H9 (cell line): Measurements from ENCODE around the gene CCDC70. TPM values are rescaled to one million over a fixed set of nuclear protein-coding genes. Genes with fewer than 3 reads are reported as not detected.

Source experiments
- DNase-seq: peaks from one replicate; pipeline ENCODE4 v3.0.0-alpha.2; 2017
- H2AFZ ChIP-seq: one replicate; pipeline ENCODE4 v1.6.1; 2013; ENCODE audit warnings: mild to moderate bottlenecking, low read length, control low read depth, moderate library complexity
- H2AK5ac ChIP-seq: 2 replicates; pipeline ENCODE4 v1.6.1; 2013; ENCODE audit warnings: low read length, control low read depth, mixed read lengths; ENCODE audit not compliant: insufficient read length
- H2BK120ac ChIP-seq: one replicate; pipeline ENCODE4 v1.6.1; 2013; ENCODE audit warnings: low read depth, mild to moderate bottlenecking, low read length, control low read depth, inconsistent platforms; ENCODE audit not compliant: poor library complexity, severe bottlenecking
- H2BK12ac ChIP-seq: 2 replicates; pipeline ENCODE4 v1.6.1; 2013; ENCODE audit warnings: low read length, control low read depth, mixed read lengths, low read depth; ENCODE audit not compliant: insufficient read length
- H2BK15ac ChIP-seq: 2 replicates; pipeline ENCODE4 v1.6.1; 2013; ENCODE audit warnings: low read depth, low read length, control low read depth
- H2BK20ac ChIP-seq: one replicate; pipeline ENCODE4 v1.6.1; 2013; ENCODE audit warnings: low read depth, mild to moderate bottlenecking, low read length, control low read depth, inconsistent platforms; ENCODE audit not compliant: poor library complexity, severe bottlenecking
- H2BK5ac ChIP-seq: 2 replicates; pipeline ENCODE4 v1.6.1; 2013; ENCODE audit warnings: low read length, control low read depth, mixed read lengths; ENCODE audit not compliant: insufficient read length
- H3K14ac ChIP-seq: 2 replicates; pipeline ENCODE4 v1.6.1; 2013; ENCODE audit warnings: low read length, control low read depth; ENCODE audit not compliant: insufficient read depth
- H3K18ac ChIP-seq: 2 replicates; pipeline ENCODE4 v1.6.1; 2013; ENCODE audit warnings: low read depth, mild to moderate bottlenecking, mixed read lengths, low read length, control low read depth; ENCODE audit not compliant: insufficient read length
- H3K23ac ChIP-seq: 2 replicates; pipeline ENCODE4 v1.6.1; 2013; ENCODE audit warnings: low read length, control low read depth, mixed read lengths, low read depth; ENCODE audit not compliant: insufficient read length
- H3K23me2 ChIP-seq: 2 replicates; pipeline ENCODE4 v1.6.1; 2013; ENCODE audit warnings: low read depth, mild to moderate bottlenecking, mixed read lengths, low read length, control low read depth; ENCODE audit not compliant: insufficient read length, poor library complexity, severe bottlenecking
- H3K27ac ChIP-seq: 2 replicates; pipeline ENCODE4 v1.5.1; 2013; ENCODE audit warnings: low read length, control low read depth, mixed read lengths, low read depth; ENCODE audit not compliant: insufficient read length
- H3K27me3 ChIP-seq: 2 replicates; pipeline ENCODE4 v1.6.1; 2013; ENCODE audit warnings: low read length, control low read depth, inconsistent platforms; ENCODE audit not compliant: insufficient read depth
- H3K4ac ChIP-seq: 2 replicates; pipeline ENCODE4 v1.6.1; 2013; ENCODE audit warnings: low read depth, mild to moderate bottlenecking, control low read depth, inconsistent platforms, low read length, moderate library complexity
- H3K4me1 ChIP-seq: 2 replicates; pipeline ENCODE4 v1.6.1; 2013; ENCODE audit warnings: low read length, control low read depth, inconsistent platforms; ENCODE audit not compliant: insufficient read depth
- H3K4me2 ChIP-seq: 2 replicates; pipeline ENCODE4 v1.6.1; 2013; ENCODE audit warnings: low read length, control low read depth, mixed read lengths; ENCODE audit not compliant: insufficient read length, insufficient read depth
- H3K56ac ChIP-seq: 2 replicates; pipeline ENCODE4 v1.6.1; 2013; ENCODE audit warnings: low read depth, mild to moderate bottlenecking, mixed read lengths, low read length, control low read depth; ENCODE audit not compliant: insufficient read length
- H3K79me1 ChIP-seq: 2 replicates; pipeline ENCODE4 v1.6.1; 2013; ENCODE audit warnings: low read depth, mild to moderate bottlenecking, moderate library complexity, low read length, control low read depth, inconsistent platforms; ENCODE audit not compliant: insufficient read depth, poor library complexity, severe bottlenecking
- H3K79me2 ChIP-seq: 2 replicates; pipeline ENCODE4 v1.6.1; 2013; ENCODE audit warnings: low read length, control low read depth, inconsistent platforms; ENCODE audit not compliant: insufficient read depth
- H3K9ac ChIP-seq: 2 replicates; pipeline ENCODE4 v1.6.1; 2013; ENCODE audit warnings: low read length, control low read depth, mixed read lengths; ENCODE audit not compliant: insufficient read length; ENCODE audit errors: extremely low read depth
- H3K9me3 ChIP-seq: one replicate; pipeline ENCODE4 v1.6.1; 2013; ENCODE audit warnings: low read depth, low read length, inconsistent platforms; ENCODE audit not compliant: control insufficient read depth
- H3T11ph ChIP-seq: one replicate; pipeline ENCODE4 v1.6.1; 2013; ENCODE audit warnings: mild to moderate bottlenecking, low read length, control low read depth, inconsistent platforms
- H4K20me1 ChIP-seq: one replicate; pipeline ENCODE4 v1.6.1; 2013; ENCODE audit not compliant: control insufficient read depth, insufficient read length, insufficient read depth
- H4K5ac ChIP-seq: 2 replicates; pipeline ENCODE4 v1.6.1; 2013; ENCODE audit warnings: low read depth, mild to moderate bottlenecking, mixed read lengths, low read length, control low read depth; ENCODE audit not compliant: insufficient read length
- H4K8ac ChIP-seq: replicated peaks from 2 replicates; pipeline ENCODE4 v1.6.1; 2013; ENCODE audit warnings: low read length, control low read depth, mixed read lengths, low read depth; ENCODE audit not compliant: insufficient read length
- H4K91ac ChIP-seq: 2 replicates; pipeline ENCODE4 v1.6.1; 2013; ENCODE audit warnings: low read depth, mild to moderate bottlenecking, moderate library complexity, mixed read lengths, low read length, control low read depth; ENCODE audit not compliant: insufficient read length
- H3K27ac Mint-ChIP-seq, 3 experiments: 2 replicates in 2 of 3; 3 replicates in 1 of 3; pipeline ENCODE4 v1.8.0; 2020 to 2021; ENCODE audit warnings: mixed read lengths in 3 of 3, mild to moderate bottlenecking in 1 of 3, moderate library complexity in 1 of 3
- H3K27me3 Mint-ChIP-seq: 2 replicates; pipeline ENCODE4 v1.8.0; 2021; ENCODE audit warnings: low read depth, mild to moderate bottlenecking, moderate library complexity, mixed read lengths
- H3K36me3 Mint-ChIP-seq, 3 experiments: 2 replicates in 2 of 3; 3 replicates in 1 of 3; pipeline ENCODE4 v1.8.0; 2020 to 2021; ENCODE audit warnings: low read depth in 3 of 3, mixed read lengths in 3 of 3; ENCODE audit not compliant: insufficient read depth in 1 of 3
- H3K4me1 Mint-ChIP-seq, 2 experiments: 2 replicates each; pipeline ENCODE4 v1.8.0; 2020; ENCODE audit warnings: mixed read lengths in 2 of 2
- H3K4me3 Mint-ChIP-seq, 2 experiments: 2 replicates in 1 of 2; 3 replicates in 1 of 2; pipeline ENCODE4 v1.8.0; 2020 to 2021; ENCODE audit warnings: mild to moderate bottlenecking in 2 of 2, mixed read lengths in 2 of 2, moderate library complexity in 1 of 2
- H3K9me3 Mint-ChIP-seq, 2 experiments: 2 replicates in 1 of 2; 3 replicates in 1 of 2; pipeline ENCODE4 v1.8.0; 2020; ENCODE audit warnings: mild to moderate bottlenecking in 2 of 2, mixed read lengths in 2 of 2, moderate library complexity in 1 of 2
- WGBS: extraction: QIAGEN DNeasy Blood & Tissue Kit; methylation state at CpG from one replicate; pipeline ENCODE4 v1.1.7; 2013; ENCODE audit warnings: missing lambda C conversion rate, low lambda C conversion rate, mixed read lengths; ENCODE audit not compliant: insufficient read length; ENCODE audit errors: extremely low coverage; 5-methylcytosine and 5-hydroxymethylcytosine counted together
- total RNA-seq: library from RNA; stranded (reverse); gene quantifications from 2 replicates; pipeline ENCODE4 v1.2.1, GENCODE V29; 2021
- TF ChIP-seq, protein P1 (sequence below): fragments of 200-600 bp; sonication (generic); conservative IDR thresholded peaks from 3 replicates; pipeline ENCODE4 v1.8.0; 2021; ENCODE audit warnings: antibody characterized with exemption, mild to moderate bottlenecking

Gene CCDC70
- total RNA-seq, 1 experiment from 2014 or later, result not detected

DNA sequence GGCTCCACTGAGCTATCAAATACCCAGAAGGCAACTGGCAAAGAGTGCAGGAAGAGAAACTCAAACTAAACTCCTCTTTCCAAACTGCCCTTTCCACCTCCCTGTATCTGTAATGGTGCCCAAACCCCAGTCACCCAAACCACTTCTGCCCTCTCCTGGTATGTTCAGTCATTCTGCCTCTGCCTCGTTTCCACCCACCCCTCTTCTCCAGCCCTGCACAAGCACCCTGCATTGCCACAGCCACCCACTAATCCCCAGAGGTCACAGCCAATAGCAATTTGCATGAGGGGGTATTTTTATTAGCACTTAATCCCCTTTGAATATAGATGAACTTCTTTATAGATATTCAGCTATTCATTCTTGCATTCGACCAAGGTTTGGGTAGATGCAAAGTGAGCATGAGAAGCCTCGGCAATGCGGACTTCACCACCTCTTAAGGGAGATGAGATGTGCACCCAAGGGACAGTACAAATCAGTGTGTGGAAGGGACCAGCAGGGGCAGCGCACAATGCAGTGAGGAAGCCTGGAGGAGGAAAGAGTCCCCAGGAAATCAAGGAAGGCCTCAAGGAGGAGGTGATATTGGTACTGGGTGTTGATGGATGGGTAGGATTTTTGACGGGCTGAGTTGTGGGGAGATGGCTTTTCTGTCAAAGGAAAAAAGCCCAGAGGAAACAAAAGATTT lies 29.2 kb upstream of the CCDC70 start:
- no peak overlapping the region for H3K23ac ChIP-seq
- no peaks in the 10 kb centered on the region for H3K27me3 ChIP-seq
- H3K14ac ChIP-seq, result no peak overlapping the region
- no peaks in the 10 kb centered on the region for H3K79me1 ChIP-seq
- H3K18ac ChIP-seq, result no peak overlapping the region
- no peak overlapping the region for H4K5ac ChIP-seq
- H3K23me2 ChIP-seq, result no peaks in the 10 kb centered on the region
- no peaks in the 10 kb centered on the region; the same call in none of the 2 replicates for H3K27me3 Mint-ChIP-seq
- no peaks in the 10 kb centered on the region for H3K9me3 ChIP-seq
- H3K27ac Mint-ChIP-seq, result no peak overlapping the region
- H3K36me3 Mint-ChIP-seq, result no peaks in the 10 kb centered on the region
- no peak overlapping the region for H3K27ac ChIP-seq
- H3K4ac ChIP-seq, result no peak overlapping the region
- H2BK120ac ChIP-seq, result no peak overlapping the region
- H2BK15ac ChIP-seq, result no peak overlapping the region
- H3K9me3 Mint-ChIP-seq, result no peaks in the 10 kb centered on the region
- no peak overlapping the region for H2AFZ ChIP-seq
- H2BK12ac ChIP-seq, result no peak overlapping the region
- DNase-seq, result peak; percentile 46
- no peak overlapping the region for H2BK20ac ChIP-seq
- WGBS, result no CpG with 5 or more reads among the region's 6 CpGs
- no peak overlapping the region for H4K91ac ChIP-seq
- H2BK5ac ChIP-seq, result no peak overlapping the region
- H3T11ph ChIP-seq, result no peak overlapping the region
- no peak overlapping the region for H3K9ac ChIP-seq
- H3K4me2 ChIP-seq, result no peak overlapping the region
- H3K4me1 Mint-ChIP-seq, result peaks cover 9 to 12% of the 10 kb centered on the region in 2 experiments
- TF ChIP-seq, protein P1, sequence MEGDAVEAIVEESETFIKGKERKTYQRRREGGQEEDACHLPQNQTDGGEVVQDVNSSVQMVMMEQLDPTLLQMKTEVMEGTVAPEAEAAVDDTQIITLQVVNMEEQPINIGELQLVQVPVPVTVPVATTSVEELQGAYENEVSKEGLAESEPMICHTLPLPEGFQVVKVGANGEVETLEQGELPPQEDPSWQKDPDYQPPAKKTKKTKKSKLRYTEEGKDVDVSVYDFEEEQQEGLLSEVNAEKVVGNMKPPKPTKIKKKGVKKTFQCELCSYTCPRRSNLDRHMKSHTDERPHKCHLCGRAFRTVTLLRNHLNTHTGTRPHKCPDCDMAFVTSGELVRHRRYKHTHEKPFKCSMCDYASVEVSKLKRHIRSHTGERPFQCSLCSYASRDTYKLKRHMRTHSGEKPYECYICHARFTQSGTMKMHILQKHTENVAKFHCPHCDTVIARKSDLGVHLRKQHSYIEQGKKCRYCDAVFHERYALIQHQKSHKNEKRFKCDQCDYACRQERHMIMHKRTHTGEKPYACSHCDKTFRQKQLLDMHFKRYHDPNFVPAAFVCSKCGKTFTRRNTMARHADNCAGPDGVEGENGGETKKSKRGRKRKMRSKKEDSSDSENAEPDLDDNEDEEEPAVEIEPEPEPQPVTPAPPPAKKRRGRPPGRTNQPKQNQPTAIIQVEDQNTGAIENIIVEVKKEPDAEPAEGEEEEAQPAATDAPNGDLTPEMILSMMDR, result peak; percentile 53
- H3K79me2 ChIP-seq, result no peaks in the 10 kb centered on the region
- no peak overlapping the region for H2AK5ac ChIP-seq
- no peak overlapping the region for H4K8ac ChIP-seq
- H3K56ac ChIP-seq, result no peak overlapping the region
- no peaks in the 10 kb centered on the region for H3K4me1 ChIP-seq
- H3K4me3 Mint-ChIP-seq, result no peak overlapping the region
- no peaks in the 10 kb centered on the region for H4K20me1 ChIP-seq
